Activated CD8-positive, alpha-beta memory T cell treated with anti-CD3 and anti-CD28 coated beads, Interleukin-2, amount 50 U/mL, for 1 hour (primary cell): ENCODE data around the gene LYVE1.
"Not testable (repeated sequence)": the region's sequence is repeated elsewhere in the genome, so short reads cannot be mapped to it uniquely, and the experiment has no call there.

ENCODE experiments used
- DNase-seq: peaks from one replicate; pipeline ENCODE4 v3.0.0-alpha.2; 2020; ENCODE audit errors: extremely low read depth

LYVE1 gene, protein sequence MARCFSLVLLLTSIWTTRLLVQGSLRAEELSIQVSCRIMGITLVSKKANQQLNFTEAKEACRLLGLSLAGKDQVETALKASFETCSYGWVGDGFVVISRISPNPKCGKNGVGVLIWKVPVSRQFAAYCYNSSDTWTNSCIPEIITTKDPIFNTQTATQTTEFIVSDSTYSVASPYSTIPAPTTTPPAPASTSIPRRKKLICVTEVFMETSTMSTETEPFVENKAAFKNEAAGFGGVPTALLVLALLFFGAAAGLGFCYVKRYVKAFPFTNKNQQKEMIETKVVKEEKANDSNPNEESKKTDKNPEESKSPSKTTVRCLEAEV

GRCh38 chr11:10568486-10568941 is at the start of gene LYVE1:
Gene LYVE1 (minus strand): TSS chr11:10568665. CDS start chr11:10568532, 133 bp downstream.
- no peak for DNase-seq

- no peak for DNase-seq
Observed at GRCh38 chr11:10617551-10617950, 49.1 kb upstream of the LYVE1 start.

GRCh38 chr11:10611979-10612862 is 43.8 kb upstream of the LYVE1 start:
- no peak for DNase-seq

GRCh38 chr11:10609636-10610035 is 41.2 kb upstream of the LYVE1 start:
- DNase-seq = no peak

DNA sequence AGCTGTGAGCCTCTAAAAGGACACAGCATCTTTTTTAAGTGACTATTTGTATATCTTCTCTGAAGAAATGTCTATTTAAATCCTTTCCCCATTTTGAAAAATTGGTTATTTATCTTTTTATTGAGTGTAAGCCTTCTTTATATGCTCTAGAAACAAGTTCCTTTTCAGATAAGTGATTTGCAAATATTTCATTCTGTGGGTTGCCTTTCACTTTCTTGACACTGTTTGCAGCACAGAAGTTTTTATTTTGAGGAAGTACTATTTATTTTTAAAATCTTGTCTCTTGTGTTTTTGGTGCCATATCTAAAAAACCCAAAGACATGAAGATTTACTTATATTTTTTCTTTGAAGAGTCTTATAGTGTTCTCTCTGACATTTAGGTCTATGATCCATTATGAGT is 40.1 kb upstream of the LYVE1 start:
- DNase-seq = no peak

DNA sequence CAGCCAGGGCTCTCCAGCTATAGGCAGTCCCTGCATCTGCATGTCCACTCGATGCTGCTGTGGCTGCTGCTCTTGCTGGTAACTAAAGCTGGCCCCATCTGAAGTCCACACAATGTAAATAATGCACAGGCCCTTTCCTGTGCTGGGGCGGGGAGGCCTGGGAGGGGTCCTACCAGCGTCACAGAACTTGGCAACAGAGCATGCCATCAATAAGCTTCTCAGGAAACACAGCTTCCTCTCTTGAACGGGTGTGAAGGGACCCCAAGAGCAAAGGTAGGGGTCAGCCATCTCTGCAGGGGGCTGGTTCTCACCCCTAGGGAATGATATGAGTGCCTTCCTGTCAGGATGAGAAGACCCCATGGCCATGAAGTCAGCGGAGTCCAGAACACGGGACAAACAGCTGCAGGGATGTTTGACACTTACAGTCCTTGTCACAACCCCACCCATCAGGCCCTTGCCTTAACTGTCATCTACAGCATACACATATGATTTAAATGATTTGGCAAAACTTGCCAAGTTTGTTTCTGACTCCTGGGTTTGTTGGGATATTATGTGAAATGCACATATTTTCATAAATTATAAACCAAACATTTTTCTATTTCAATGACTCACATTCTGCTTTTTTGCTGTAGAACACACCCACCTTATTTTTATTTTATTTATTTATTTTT is 39.1 kb upstream of the LYVE1 start:
- no peak for DNase-seq

DNA sequence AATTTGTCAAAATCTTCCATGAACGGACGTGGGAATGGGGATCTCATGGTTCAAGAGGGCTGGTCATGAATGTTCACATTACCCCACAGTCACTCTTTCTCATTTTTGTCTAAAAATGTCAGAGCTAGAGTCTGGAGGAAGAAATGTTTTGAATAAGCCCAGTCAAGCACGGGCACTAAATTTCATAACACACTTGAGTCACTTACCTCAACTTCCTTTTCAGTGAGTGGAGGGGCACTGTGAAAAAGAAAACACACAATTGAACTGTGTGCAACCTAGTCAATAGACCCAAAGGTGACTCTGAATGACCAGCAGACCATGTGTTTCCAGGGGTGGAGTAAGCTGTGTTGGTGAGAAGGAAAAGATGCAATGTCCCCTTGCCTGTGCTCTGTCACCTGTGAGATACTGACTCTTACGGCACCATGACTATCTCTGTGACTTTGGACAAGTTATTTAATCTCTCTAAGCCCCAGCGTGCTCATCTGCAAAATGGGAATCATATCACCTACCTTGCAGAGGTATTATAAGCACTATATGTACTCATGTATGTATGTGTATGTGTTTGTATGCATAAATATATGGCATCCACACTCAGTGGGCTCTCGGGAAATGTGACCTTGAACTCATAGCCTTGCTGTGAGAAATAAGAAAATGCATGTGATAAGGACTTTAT is 38.2 kb upstream of the LYVE1 start:
- DNase-seq = no peak

DNA sequence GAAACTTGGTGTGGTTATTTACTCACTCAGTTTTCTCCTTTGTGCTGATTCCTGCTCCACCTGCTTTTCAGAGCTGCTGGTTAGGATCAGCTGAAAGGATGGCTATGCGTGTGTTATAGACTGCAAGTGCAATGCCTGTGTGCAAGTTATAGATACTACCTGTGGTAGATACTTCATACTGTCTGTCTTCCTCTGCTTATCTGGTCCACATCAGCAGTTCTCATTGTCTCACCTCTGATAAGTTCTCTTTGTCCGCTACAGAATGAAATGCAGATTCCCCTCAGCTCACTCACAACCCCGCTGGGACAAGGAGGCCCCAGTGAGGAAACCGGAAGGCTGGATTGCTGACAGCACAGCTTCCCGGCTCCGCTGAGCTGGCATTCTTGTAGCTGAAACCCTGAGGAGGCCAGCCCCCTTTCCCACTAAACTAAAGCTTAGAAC is 37.5 kb upstream of the LYVE1 start:
- DNase-seq = no peak

DNA sequence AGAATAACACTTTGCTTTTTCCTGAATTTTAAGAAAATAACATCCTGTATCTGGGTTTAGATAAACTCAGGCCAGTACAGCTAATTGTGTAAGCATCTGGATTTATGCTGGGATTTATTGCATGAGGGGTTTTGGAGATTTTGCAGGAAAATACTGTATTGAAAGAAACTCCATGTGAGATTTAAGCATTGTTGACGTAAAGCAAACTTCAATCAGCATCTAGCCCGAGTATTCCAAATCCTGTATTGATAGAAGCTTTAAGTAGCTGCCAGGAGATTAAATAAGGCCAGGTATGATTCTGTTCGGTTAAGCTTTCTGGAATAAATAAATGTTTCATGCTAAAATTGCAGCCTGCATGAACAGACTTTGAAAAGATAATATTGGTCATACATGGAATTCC is 36.3 kb upstream of the LYVE1 start:
- no peak for DNase-seq

- DNase-seq = no peak
Observed at GRCh38 chr11:10604340-10604748, 35.9 kb upstream of the LYVE1 start.

DNA sequence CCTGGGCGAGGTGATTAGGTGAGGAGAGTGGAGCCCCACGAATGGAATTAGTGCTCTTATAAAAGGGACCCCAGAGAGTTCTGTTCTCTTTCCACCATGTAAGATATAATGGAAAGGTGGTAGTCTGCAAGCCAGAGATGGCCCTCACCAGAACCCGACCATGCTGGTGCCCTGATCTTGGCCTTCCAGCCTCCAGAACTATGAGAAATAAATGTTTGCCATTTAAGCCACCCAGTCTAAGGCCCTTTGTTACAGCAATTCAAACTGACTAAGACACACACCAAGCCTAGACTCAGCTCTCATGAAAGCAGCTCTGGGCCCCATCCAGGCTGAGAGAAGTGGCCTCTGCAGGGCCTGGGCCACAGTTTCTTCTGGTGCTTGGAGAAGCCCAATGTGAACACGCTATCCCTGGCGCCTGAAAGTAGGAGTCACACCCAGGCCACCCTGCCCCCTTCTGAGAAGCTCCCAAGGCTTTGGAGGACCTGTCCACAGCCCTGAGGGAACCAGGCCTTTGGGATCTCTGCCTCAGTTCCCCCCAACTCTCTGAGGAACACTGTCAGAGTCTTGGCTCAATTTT is 35.3 kb upstream of the LYVE1 start:
- DNase-seq = no peak

DNA sequence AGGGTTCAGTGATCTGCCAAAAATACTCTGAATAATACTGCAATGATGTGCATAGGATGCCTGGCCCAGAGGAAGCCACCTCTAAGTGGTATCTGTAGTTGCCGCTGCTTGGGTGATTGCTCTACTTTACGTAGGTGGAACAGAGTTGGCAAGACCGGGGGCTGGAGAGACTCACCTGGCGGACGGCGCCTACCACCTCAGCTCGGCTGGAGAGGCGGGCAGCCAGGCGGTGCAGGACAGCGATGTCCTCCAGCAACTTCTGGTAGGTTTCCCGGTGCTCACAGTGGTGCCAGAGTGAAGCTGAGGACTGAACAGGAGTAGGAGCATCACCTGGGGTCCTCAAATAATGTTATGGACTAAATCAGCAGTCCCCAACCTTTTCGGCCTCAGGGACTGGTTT is 34.5 kb upstream of the LYVE1 start:
- DNase-seq = no peak

DNA sequence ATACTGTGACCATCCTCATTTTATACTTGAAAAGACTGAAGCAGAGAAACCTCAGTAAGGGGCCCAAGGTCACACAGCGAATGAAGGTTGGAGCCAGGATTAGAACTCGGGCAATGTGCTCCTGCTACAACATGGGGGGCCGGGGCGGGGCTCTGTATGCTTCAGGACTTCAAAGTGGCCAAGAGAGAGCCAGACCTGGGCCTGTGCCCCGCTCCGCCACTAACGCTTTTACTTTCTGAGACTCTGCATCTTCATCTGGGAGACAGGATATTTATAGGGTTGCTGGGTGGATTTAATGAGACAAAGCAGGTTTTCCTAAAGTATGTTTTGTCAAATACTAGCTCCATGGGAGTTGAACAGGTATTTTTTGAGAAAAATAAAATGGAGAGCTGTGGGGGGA is 33.9 kb upstream of the LYVE1 start:
- DNase-seq = no peak

- no peak for DNase-seq
Observed at GRCh38 chr11:10601837-10602236, 33.4 kb upstream of the LYVE1 start.

DNA sequence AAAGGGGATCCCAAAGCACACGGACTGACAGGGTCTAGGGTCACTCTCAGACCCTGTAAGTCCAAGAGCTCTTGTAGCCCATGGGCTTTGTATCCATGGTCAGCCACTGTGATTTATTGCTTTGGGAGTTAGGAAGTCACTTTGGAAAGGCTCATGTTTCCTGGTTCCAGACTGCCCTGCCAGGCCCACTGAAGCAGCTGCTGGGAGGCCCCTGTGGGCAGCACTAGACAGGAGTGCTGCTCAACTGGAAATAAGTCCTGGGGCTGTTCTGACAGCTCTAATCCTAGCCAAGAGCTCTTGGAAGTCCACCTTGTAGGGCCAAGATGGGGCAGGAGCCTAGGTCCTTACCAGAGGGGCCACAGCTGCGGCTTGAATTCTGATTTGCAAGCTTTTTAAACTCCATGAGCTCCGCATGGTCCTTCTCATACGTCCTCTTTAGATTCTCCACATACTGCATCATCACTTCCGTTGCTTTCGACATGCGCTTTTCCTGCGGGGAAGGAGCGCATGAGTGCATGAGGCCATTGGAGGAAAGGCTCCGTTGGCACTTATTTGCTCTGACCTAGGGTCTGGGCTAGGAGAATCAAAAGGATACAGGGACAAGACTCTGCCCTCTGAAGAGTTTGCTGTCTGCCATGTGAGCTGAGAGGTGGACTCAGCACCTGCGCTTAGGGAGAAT is 32.2 kb upstream of the LYVE1 start:
- no peak for DNase-seq

- no peak for DNase-seq
Observed at GRCh38 chr11:10599388-10600175, 31.1 kb upstream of the LYVE1 start.

- no peak for DNase-seq
Observed at GRCh38 chr11:10598816-10599215, 30.4 kb upstream of the LYVE1 start.

DNA sequence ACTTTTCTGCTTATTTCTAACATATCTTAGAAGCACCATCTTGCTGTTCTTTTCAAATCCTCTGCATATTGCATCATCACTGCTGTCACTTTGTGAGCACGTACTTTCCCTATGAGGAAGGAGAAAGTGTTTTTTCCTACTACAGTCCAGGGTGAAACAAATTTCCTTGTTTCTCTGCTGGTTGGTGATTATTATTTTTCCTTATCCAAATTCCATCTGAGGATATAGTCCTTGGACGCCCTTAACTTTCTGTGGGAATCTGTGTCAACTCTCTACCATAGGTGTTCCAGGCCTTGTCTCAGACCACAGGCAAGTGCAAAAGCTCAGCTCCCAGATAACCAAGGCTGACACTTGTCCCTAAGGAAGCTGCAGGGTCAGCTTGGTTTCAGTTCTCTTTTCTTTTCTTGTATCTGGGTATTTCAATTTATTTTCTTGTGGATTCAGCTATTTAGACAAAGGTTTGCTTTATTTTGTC is 29.4 kb upstream of the LYVE1 start:
- DNase-seq = no peak

GRCh38 chr11:10595840-10596239 is 27.4 kb upstream of the LYVE1 start:
- DNase-seq = not testable (repeated sequence)

- no peak for DNase-seq
Observed at GRCh38 chr11:10594407-10594806, 25.9 kb upstream of the LYVE1 start.
